Upper lobe of left lung (tissue), 4 donors: ENCODE results near the gene MUC21.

ENCODE experiments used
- CTCF ChIP-seq, 6 experiments: fragments of 450-650 bp in 4 of 6; fragments of 200-600 bp in 2 of 6; sonication (generic) in 2 of 6; IDR thresholded peaks; one replicate each; pipeline ENCODE4 v1.5.1; 2016 to 2019; ENCODE audit warnings: antibody characterized with exemption in 6 of 6
- POLR2A ChIP-seq, 4 donors: fragments of 450-650 bp; IDR thresholded peaks; one replicate each; pipeline ENCODE4 v1.5.1; 2016 to 2017; ENCODE audit warnings: antibody characterized with exemption in 4 of 4, mild to moderate bottlenecking in 2 of 4

GRCh38 chr6:30963641-30964040 lies 19.9 kb upstream of the MUC21 start:
- TF ChIP-seq CTCF (IDR thresholded peaks at IDR 0.05) (no peak), POLR2A (IDR thresholded peaks at IDR 0.05) (no peak)
